ENCODE measurements around the gene APP.

APP gene

DNA sequence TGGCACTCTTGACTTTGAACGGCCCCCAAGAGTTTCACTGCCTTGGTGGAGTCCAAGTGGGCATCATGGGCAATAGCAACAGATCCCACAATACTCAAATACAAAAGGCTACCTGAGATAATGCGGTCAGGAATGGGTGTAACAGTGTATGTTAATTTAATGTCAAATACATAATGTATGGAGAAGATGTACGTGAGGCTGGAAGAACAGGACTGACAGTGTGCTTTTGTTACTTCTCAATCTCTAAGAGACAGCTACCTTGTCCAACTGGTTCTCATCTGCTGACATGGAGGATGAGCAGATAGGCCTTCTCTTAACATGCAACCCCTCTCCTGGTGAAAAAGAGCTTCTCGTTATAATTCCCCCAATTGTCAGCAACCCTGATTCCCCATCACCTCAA, 167.2 kb downstream of the APP start:
- TF ChIP-seq, protein P1, sequence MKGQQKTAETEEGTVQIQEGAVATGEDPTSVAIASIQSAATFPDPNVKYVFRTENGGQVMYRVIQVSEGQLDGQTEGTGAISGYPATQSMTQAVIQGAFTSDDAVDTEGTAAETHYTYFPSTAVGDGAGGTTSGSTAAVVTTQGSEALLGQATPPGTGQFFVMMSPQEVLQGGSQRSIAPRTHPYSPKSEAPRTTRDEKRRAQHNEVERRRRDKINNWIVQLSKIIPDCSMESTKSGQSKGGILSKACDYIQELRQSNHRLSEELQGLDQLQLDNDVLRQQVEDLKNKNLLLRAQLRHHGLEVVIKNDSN (IDR thresholded peaks at IDR 0.05), result no peak
- TF ChIP-seq RAD21 (IDR thresholded peaks at IDR 0.05; ENCODE audit: low read depth) (no peak), EGR1 (IDR thresholded peaks at IDR 0.05) (no peak), YY1 (IDR thresholded peaks at IDR 0.05; ENCODE audit: low read depth) (no peak), REST (IDR thresholded peaks at IDR 0.05; ENCODE audit: low read depth) (no peak), TCF12 (IDR thresholded peaks at IDR 0.05; ENCODE audit: low read depth) (no peak), TEAD4 (IDR thresholded peaks at IDR 0.05) (no peak), FOXM1 (IDR thresholded peaks at IDR 0.05; ENCODE audit: borderline replicate concordance, low read depth) (no peak), EP300 (IDR thresholded peaks at IDR 0.05; ENCODE audit: borderline replicate concordance) (no peak), TAF1 (IDR thresholded peaks at IDR 0.05; ENCODE audit: low read depth) (no peak), CEBPB (IDR thresholded peaks at IDR 0.05) (no peak), CREB1 (IDR thresholded peaks at IDR 0.05; ENCODE audit: low read depth) (no peak), ZBTB7A (IDR thresholded peaks at IDR 0.05; ENCODE audit: low read depth) (no peak), NFIC (IDR thresholded peaks at IDR 0.05) (no peak)
- TF ChIP-seq, protein P2, sequence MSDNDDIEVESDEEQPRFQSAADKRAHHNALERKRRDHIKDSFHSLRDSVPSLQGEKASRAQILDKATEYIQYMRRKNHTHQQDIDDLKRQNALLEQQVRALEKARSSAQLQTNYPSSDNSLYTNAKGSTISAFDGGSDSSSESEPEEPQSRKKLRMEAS (IDR thresholded peaks at IDR 0.05), result no peak

DNA sequence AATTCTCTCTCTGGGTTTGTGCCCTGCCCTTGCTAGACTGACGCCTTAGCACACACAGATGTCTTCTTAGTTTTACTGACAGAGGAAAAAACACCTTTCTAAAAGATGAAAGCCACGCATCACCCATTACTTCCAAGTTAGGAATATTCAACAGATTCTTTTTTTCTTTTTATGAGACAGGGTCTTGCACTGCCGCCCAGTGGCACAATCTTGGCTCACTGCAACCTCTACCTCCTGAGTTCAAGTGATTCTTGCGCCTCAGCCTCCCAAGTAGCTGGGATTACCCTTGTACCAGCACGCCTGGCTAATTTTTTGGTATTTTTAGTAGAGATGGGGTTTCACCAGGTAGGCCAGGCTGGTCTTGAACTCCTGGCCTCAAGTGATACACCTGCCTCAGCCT, 169.2 kb downstream of the APP start:
- 0 out of 2 replicates have a peak, but pooled peaks have one; percentile 11 for TF ChIP-seq RAD21 (IDR thresholded peaks at IDR 0.05; ENCODE audit: low read depth)
- TF ChIP-seq, protein P2 (IDR thresholded peaks at IDR 0.05), result no peak
- TF ChIP-seq TAF1 (IDR thresholded peaks at IDR 0.05; ENCODE audit: low read depth), result no peak
- TF ChIP-seq REST (IDR thresholded peaks at IDR 0.05; ENCODE audit: low read depth), result no peak
- no peak for TF ChIP-seq FOXM1 (IDR thresholded peaks at IDR 0.05; ENCODE audit: borderline replicate concordance, low read depth)

- no peak for TF ChIP-seq EP300 (IDR thresholded peaks at IDR 0.05; ENCODE audit: borderline replicate concordance)
- no peak for TF ChIP-seq EGR1 (IDR thresholded peaks at IDR 0.05)
- no peak for TF ChIP-seq TEAD4 (IDR thresholded peaks at IDR 0.05)
- TF ChIP-seq REST (IDR thresholded peaks at IDR 0.05; ENCODE audit: low read depth), result no peak
- TF ChIP-seq TAF1 (IDR thresholded peaks at IDR 0.05; ENCODE audit: low read depth), result no peak
- TF ChIP-seq, protein P2 (IDR thresholded peaks at IDR 0.05), result no peak
- no peak for TF ChIP-seq RAD21 (IDR thresholded peaks at IDR 0.05; ENCODE audit: low read depth)
- TF ChIP-seq YY1 (IDR thresholded peaks at IDR 0.05; ENCODE audit: low read depth), result no peak
- no peak for TF ChIP-seq CREB1 (IDR thresholded peaks at IDR 0.05; ENCODE audit: low read depth)
- no peak for TF ChIP-seq NFIC (IDR thresholded peaks at IDR 0.05)
- TF ChIP-seq CEBPB (IDR thresholded peaks at IDR 0.05), result no peak
- no peak for TF ChIP-seq ZBTB7A (IDR thresholded peaks at IDR 0.05; ENCODE audit: low read depth)
- TF ChIP-seq FOXM1 (IDR thresholded peaks at IDR 0.05; ENCODE audit: borderline replicate concordance, low read depth), result no peak
- TF ChIP-seq, protein P1 (IDR thresholded peaks at IDR 0.05), result no peak
- no peak for TF ChIP-seq TCF12 (IDR thresholded peaks at IDR 0.05; ENCODE audit: low read depth)
Observed at GRCh38 chr21:25999921-26000582, 170.5 kb downstream of the APP start.

Data from Ishikawa (cell line).